NT2/D1 (cell line): ENCODE results near the gene C9orf57.
"Not testable (repeated sequence)": the region's sequence is repeated elsewhere in the genome, so short reads cannot be mapped to it uniquely, and the experiment has no call there.

Experiments used
- DNase-seq: peaks from one replicate; pipeline ENCODE4 v3.0.0-alpha.2; 2011; ENCODE audit warnings: low read depth, low spot score
- H3K27me3 ChIP-seq: 2 replicates; pipeline ENCODE4 v1.6.0; 2011; ENCODE audit warnings: mild to moderate bottlenecking; ENCODE audit not compliant: insufficient read length, insufficient read depth
- H3K36me3 ChIP-seq: 2 replicates; pipeline ENCODE4 v1.6.1; 2011; ENCODE audit warnings: mild to moderate bottlenecking, low read length, mixed read lengths; ENCODE audit not compliant: insufficient read depth, insufficient read length
- H3K4me1 ChIP-seq: 2 replicates; pipeline ENCODE4 v1.5.1; 2011; ENCODE audit not compliant: insufficient read depth, insufficient read length
- H3K4me3 ChIP-seq: 2 replicates; pipeline ENCODE4 v1.5.1; 2011; ENCODE audit warnings: low read depth; ENCODE audit not compliant: insufficient read length
- H3K9ac ChIP-seq: 2 replicates; pipeline ENCODE4 v1.6.0; 2011; ENCODE audit warnings: low read depth; ENCODE audit not compliant: insufficient read length
- H3K9me3 ChIP-seq: 2 replicates; pipeline ENCODE4 v1.5.1; 2011; ENCODE audit warnings: mild to moderate bottlenecking, low read length; ENCODE audit not compliant: insufficient read depth
- SUZ12 ChIP-seq: IDR thresholded peaks from 2 replicates; pipeline ENCODE4 v1.6.1; 2011; ENCODE audit not compliant: insufficient read length, insufficient read depth; ENCODE audit errors: extremely low read depth
- YY1 ChIP-seq: IDR thresholded peaks from 2 replicates; pipeline ENCODE4 v1.6.1; 2011; ENCODE audit not compliant: insufficient read length, insufficient read depth
- ZNF274 ChIP-seq: IDR thresholded peaks from 2 replicates; pipeline ENCODE4 v1.6.1; 2011; ENCODE audit warnings: mild to moderate bottlenecking, low read depth, low read length

C9orf57 gene

GRCh38 chr9:72060513-72060912 is at the start of gene C9orf57:
Gene C9orf57 (minus strand): TSS chr9:72060613. CDS start chr9:72059331, 1,282 bp downstream.
- no peak for TF ChIP-seq ZNF274
- no peak for TF ChIP-seq YY1
- TF ChIP-seq SUZ12, result no peak
- Histone ChIP-seq H3K36me3 (no peaks in the 10 kb centered on the region), H3K27me3 (no peaks in the 10 kb centered on the region), H3K4me1 (no peaks in the 10 kb centered on the region), H3K4me3 (no peak within 1 kb of the TSS), H3K9me3 (no peaks in the 10 kb centered on the region), H3K9ac (no peak within 1 kb of the TSS)
- no peak for DNase-seq

- H3K9me3 ChIP-seq, result no peaks in the 10 kb centered on the region
- H3K27me3 ChIP-seq, result no peaks in the 10 kb centered on the region
- H3K36me3 ChIP-seq, result no peaks in the 10 kb centered on the region
- H3K4me3 ChIP-seq, result no peak overlapping the region
- TF ChIP-seq SUZ12 (no peak), YY1 (no peak), ZNF274 (no peak)
- no peak for DNase-seq
- no peaks in the 10 kb centered on the region for H3K4me1 ChIP-seq
- no peak overlapping the region for H3K9ac ChIP-seq
These were observed 42.1 kb upstream of the C9orf57 start for GRCh38 chr9:72102520-72102919.

GRCh38 chr9:72095520-72095919 is 35.1 kb upstream of the C9orf57 start:
- not testable (repeated sequence) for H3K27me3 ChIP-seq, H3K4me3 ChIP-seq, H3K9me3 ChIP-seq, H3K9ac ChIP-seq, DNase-seq, H3K4me1 ChIP-seq, H3K36me3 ChIP-seq

GRCh38 chr9:72092820-72093219 is 32.4 kb upstream of the C9orf57 start:
- Histone ChIP-seq H3K4me1 (no peaks in the 10 kb centered on the region), H3K27me3 (no peaks in the 10 kb centered on the region), H3K9me3 (no peaks in the 10 kb centered on the region), H3K4me3 (no peak overlapping the region), H3K36me3 (no peaks in the 10 kb centered on the region), H3K9ac (no peak overlapping the region)
- DNase-seq, result no peak
- TF ChIP-seq SUZ12 (no peak), YY1 (no peak), ZNF274 (no peak)

- no peak for TF ChIP-seq YY1
- no peak for TF ChIP-seq SUZ12
- no peak for TF ChIP-seq ZNF274
- Histone ChIP-seq H3K36me3 (no peaks in the 10 kb centered on the region), H3K9me3 (no peaks in the 10 kb centered on the region), H3K9ac (no peak overlapping the region), H3K27me3 (no peaks in the 10 kb centered on the region), H3K4me3 (no peak overlapping the region), H3K4me1 (no peaks in the 10 kb centered on the region)
- DNase-seq, result no peak
These were observed 29.2 kb upstream of the C9orf57 start for GRCh38 chr9:72089451-72090130.

GRCh38 chr9:72082536-72082935 is 22.1 kb upstream of the C9orf57 start:
- Histone ChIP-seq H3K36me3 (no peaks in the 10 kb centered on the region), H3K9ac (no peak overlapping the region), H3K4me3 (no peak overlapping the region), H3K4me1 (no peaks in the 10 kb centered on the region), H3K27me3 (no peaks in the 10 kb centered on the region), H3K9me3 (no peaks in the 10 kb centered on the region)
- TF ChIP-seq ZNF274, result no peak
- no peak for TF ChIP-seq SUZ12
- no peak for TF ChIP-seq YY1
- no peak for DNase-seq

- H3K4me3 ChIP-seq, DNase-seq, H3K36me3 ChIP-seq, H3K27me3 ChIP-seq, H3K9ac ChIP-seq, H3K4me1 ChIP-seq, H3K9me3 ChIP-seq: not testable (repeated sequence)
These were observed 14.3 kb upstream of the C9orf57 start for GRCh38 chr9:72074666-72075065.

- H3K36me3 ChIP-seq, result no peaks in the 10 kb centered on the region
- DNase-seq, result no peak
- no peaks in the 10 kb centered on the region for H3K27me3 ChIP-seq
- H3K4me1 ChIP-seq, result no peaks in the 10 kb centered on the region
- H3K9ac ChIP-seq, result no peak overlapping the region
- H3K9me3 ChIP-seq, result no peaks in the 10 kb centered on the region
- TF ChIP-seq SUZ12 (no peak), YY1 (no peak), ZNF274 (no peak)
- H3K4me3 ChIP-seq, result no peak overlapping the region
These were observed 4.7 kb upstream of the C9orf57 start for GRCh38 chr9:72065076-72065475.
